ENCODE results near the gene DOCK1.

DOCK1 gene

DNA sequence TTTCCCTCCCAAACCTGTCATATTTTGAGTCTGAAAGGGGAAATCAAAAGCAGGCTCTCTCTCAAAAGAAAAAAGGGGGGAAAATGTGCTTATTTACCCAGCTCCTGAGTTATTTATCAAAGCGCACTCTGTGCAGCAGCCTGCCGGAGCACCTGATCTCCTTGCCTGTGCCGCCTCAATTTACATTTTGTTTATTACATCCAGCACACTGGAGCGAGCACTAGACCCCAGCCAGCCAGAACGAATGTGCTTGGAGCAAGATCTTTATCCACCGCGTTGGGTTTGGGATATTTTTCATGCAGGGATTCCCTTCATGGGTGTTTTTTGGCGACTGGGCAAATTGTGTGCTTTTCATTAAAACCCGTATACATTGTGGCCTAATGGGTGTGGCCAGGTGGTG lies 453.1 kb downstream of the DOCK1 start:
- Histone ChIP-seq H3K4me3 (ENCODE audit: insufficient read depth, low read depth, low read length) (no peak overlapping the region), H3K4me1 (ENCODE audit: control insufficient read depth, insufficient read depth, low read length) (no peaks in the 10 kb centered on the region), H3K27ac (ENCODE audit: insufficient read depth, low read depth, low read length, poor library complexity, severe bottlenecking) (no peak overlapping the region), H3K27me3 (ENCODE audit: control insufficient read depth, insufficient read depth, low read length, poor library complexity, severe bottlenecking) (no peaks in the 10 kb centered on the region), H3K9me3 (ENCODE audit: control insufficient read depth, low read length) (no peaks in the 10 kb centered on the region), H3K36me3 (ENCODE audit: control insufficient read depth, insufficient read depth, low read length) (no peaks in the 10 kb centered on the region)
- 91 to 92% methylated on average over 9 of the region's 9 CpGs for WGBS, 2 experiments

DNA sequence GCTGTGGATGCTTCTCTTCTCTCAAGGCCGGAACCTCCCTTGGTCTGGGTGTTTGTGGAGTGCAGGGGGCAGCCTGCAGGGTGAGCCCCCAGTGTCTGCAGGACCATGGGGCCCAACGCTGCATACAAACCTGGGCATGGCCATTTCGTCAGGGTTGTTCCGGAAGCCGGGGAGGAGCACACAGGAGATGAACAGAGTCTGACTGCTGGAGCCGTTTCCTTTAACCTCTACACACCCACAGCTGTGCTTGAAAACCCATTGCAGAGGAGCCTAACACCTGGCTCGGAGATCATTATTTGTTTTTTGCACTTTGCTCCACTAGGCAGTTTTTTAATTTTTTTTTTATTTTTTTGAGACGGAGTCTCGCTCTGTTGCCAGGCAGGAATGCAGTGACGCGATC lies 458.8 kb downstream of the DOCK1 start:
- Histone ChIP-seq H3K4me3 (ENCODE audit: insufficient read depth, low read depth, low read length) (no peak overlapping the region), H3K36me3 (ENCODE audit: control insufficient read depth, insufficient read depth, low read length) (no peaks in the 10 kb centered on the region), H3K27me3 (ENCODE audit: control insufficient read depth, insufficient read depth, low read length, poor library complexity, severe bottlenecking) (no peaks in the 10 kb centered on the region), H3K27ac (ENCODE audit: insufficient read depth, low read depth, low read length, poor library complexity, severe bottlenecking) (no peak overlapping the region), H3K9me3 (ENCODE audit: control insufficient read depth, low read length) (no peaks in the 10 kb centered on the region), H3K4me1 (ENCODE audit: control insufficient read depth, insufficient read depth, low read length) (no peaks in the 10 kb centered on the region)
- WGBS, 2 experiments, result 94 to 97% methylated on average over 11 of the region's 11 CpGs

DNA sequence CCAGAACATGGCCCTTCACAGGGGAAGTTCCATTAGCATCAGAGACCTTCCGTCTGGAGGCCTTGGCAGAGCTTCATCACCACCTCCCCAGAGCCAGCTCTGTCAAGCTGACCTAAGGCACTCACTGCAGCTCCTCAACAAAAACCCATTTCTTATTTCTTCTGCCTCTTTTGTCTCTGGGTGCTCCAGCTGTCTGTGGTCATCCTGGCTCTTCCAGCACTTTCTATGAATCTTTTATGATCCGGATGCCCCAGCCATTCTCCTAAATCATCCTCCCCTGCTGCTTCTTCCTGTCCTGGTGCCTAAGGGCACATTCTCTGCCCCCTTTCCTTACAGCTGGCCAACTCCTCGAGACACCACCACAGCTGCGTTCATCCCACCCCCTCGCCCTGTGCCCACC lies 462.9 kb downstream of the DOCK1 start:
- Histone ChIP-seq H3K9me3 (ENCODE audit: control insufficient read depth, low read length) (no peaks in the 10 kb centered on the region), H3K27me3 (ENCODE audit: control insufficient read depth, insufficient read depth, low read length, poor library complexity, severe bottlenecking) (no peaks in the 10 kb centered on the region), H3K27ac (ENCODE audit: insufficient read depth, low read depth, low read length, poor library complexity, severe bottlenecking) (no peak overlapping the region), H3K4me3 (ENCODE audit: insufficient read depth, low read depth, low read length) (no peak overlapping the region), H3K4me1 (ENCODE audit: control insufficient read depth, insufficient read depth, low read length) (no peaks in the 10 kb centered on the region), H3K36me3 (ENCODE audit: control insufficient read depth, insufficient read depth, low read length) (no peaks in the 10 kb centered on the region)
- WGBS, 2 experiments, result 82 to 94% methylated on average over 5 of the region's 5 CpGs

DNA sequence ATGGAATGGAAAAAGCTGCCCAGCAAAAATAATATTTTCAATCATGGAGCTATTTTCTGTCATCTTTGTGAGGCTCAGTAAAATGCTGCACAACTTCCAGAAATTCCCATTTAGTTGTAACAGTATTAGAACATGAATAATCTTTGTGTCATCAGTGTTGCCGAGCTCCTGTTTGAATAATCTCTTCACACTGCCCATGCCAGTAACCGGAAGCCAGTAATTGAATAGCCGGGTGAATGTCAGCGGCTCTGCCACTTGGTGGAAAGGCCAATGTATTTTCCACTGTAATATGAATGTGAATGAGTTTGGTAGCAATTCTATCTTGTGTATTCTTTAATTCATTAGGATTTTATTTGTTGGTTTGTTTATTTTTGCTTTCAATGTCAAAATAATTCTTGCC lies 463.7 kb downstream of the DOCK1 start:
- Histone ChIP-seq H3K4me1 (ENCODE audit: control insufficient read depth, insufficient read depth, low read length) (no peaks in the 10 kb centered on the region), H3K4me3 (ENCODE audit: insufficient read depth, low read depth, low read length) (no peak overlapping the region), H3K27ac (ENCODE audit: insufficient read depth, low read depth, low read length, poor library complexity, severe bottlenecking) (no peak overlapping the region), H3K36me3 (ENCODE audit: control insufficient read depth, insufficient read depth, low read length) (peaks cover 1% of the 10 kb centered on the region), H3K27me3 (ENCODE audit: control insufficient read depth, insufficient read depth, low read length, poor library complexity, severe bottlenecking) (no peaks in the 10 kb centered on the region), H3K9me3 (ENCODE audit: control insufficient read depth, low read length) (no peaks in the 10 kb centered on the region)
- WGBS, 2 experiments, result 96 to 98% methylated on average over 4 of the region's 4 CpGs

DNA sequence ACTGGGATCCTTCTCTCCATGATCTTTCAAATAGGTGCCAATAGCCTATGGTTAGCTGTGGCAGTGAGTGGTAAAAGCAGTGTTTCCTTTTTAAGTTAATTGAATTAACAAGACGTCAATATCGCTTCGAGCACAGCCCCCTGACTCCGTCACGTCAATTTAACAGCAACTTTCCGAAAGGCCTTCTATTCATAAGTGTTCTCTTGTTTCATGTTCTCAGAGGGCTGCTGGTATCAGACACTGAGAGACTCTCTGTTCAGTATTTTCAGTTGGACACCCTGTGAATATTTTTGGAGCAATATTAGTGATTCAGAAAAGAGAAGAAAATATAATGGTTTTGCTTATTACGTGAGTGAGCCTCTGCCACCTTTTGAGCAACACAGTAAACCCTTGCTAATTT lies 465.4 kb downstream of the DOCK1 start:
- Histone ChIP-seq H3K4me1 (ENCODE audit: control insufficient read depth, insufficient read depth, low read length) (no peaks in the 10 kb centered on the region), H3K36me3 (ENCODE audit: control insufficient read depth, insufficient read depth, low read length) (peaks cover 14% of the 10 kb centered on the region), H3K4me3 (ENCODE audit: insufficient read depth, low read depth, low read length) (no peak overlapping the region), H3K9me3 (ENCODE audit: control insufficient read depth, low read length) (no peaks in the 10 kb centered on the region), H3K27ac (ENCODE audit: insufficient read depth, low read depth, low read length, poor library complexity, severe bottlenecking) (no peak overlapping the region), H3K27me3 (ENCODE audit: control insufficient read depth, insufficient read depth, low read length, poor library complexity, severe bottlenecking) (no peaks in the 10 kb centered on the region)
- 96% methylated on average over 6 to 7 of the region's 7 CpGs for WGBS, 2 experiments

DNA sequence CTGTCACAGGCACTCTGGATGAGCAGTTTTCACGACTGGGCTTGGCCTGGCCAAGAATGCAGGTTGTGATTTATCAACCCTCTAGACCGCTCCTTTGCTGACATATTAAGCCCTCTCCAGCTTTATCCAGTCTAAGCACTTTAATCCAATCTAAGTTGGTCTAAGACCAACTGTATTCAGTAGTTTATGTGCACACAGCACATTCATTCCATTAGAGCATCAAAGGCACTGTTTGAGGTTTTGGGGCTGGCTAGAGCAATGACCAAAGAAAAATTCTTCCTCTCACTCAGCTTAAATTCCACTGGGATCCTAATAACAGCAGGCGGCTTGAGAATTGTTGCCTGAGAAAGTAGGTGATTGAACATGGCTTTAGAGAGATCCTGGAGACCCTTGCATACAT lies 467.1 kb downstream of the DOCK1 start:
- Histone ChIP-seq H3K9me3 (ENCODE audit: control insufficient read depth, low read length) (no peaks in the 10 kb centered on the region), H3K36me3 (ENCODE audit: control insufficient read depth, insufficient read depth, low read length) (peaks cover 14% of the 10 kb centered on the region), H3K27me3 (ENCODE audit: control insufficient read depth, insufficient read depth, low read length, poor library complexity, severe bottlenecking) (no peaks in the 10 kb centered on the region), H3K27ac (ENCODE audit: insufficient read depth, low read depth, low read length, poor library complexity, severe bottlenecking) (no peak overlapping the region), H3K4me3 (ENCODE audit: insufficient read depth, low read depth, low read length) (no peak overlapping the region), H3K4me1 (ENCODE audit: control insufficient read depth, insufficient read depth, low read length) (no peaks in the 10 kb centered on the region)
- 91 to 95% methylated on average over 3 of the region's 3 CpGs for WGBS, 2 experiments

DNA sequence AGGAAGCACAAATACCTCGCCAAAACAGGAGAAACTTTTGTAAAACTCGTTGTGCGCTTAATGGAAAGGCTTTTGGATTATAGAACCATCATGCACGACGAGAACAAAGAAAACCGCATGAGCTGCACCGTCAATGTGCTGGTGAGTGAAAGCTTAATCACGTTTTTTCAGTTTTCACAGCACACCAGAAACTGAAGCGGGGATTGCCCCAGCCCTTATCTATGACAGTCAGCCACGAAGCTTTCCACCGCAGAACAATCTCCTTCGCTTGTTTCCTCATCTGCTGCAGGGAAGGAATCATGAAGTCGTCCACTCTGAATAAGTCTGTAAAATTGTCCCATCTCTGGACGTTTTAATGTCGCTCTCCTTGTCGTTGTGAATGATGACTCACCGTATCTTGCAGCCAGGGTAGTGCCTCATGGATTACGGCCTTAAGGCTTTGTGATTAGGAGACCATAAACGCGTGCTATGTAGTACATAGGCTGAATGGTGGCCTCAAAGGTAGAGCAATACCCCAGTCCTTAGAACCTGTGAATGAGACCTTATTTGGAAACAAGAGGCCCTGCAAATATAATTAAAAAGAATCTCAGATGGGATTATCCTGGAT lies 468.9 kb downstream of the DOCK1 start:
- H3K36me3 ChIP-seq (ENCODE audit: control insufficient read depth, insufficient read depth, low read length), result peaks cover 14% of the 10 kb centered on the region
- WGBS, 2 experiments, result 95 to 97% methylated on average over 20 of the region's 20 CpGs
- H3K27ac ChIP-seq (ENCODE audit: insufficient read depth, low read depth, low read length, poor library complexity, severe bottlenecking), result no peak overlapping the region

DNA sequence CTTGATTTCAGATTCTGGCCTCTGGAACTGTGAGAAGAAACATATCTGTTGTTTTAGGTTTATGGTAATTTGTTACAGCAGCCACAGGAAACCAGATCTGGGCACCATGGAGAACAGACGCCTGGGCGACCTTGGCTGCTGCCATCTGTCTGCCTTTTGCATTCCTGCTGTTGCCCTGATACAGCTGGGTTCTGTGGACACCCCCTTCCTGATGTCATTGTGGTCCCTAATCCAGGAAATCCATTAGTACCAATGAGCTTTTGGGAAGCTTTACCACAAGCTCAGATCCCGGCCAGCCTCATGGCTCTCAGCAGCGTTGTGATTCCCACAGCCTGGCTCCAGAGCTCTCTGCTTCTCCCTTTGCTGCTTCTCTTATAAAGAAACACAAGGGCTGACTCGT lies 469.7 kb downstream of the DOCK1 start:
- WGBS, 2 experiments, result 92 to 94% methylated on average over 5 of the region's 5 CpGs
- Histone ChIP-seq H3K4me1 (ENCODE audit: control insufficient read depth, insufficient read depth, low read length) (no peaks in the 10 kb centered on the region), H3K9me3 (ENCODE audit: control insufficient read depth, low read length) (no peaks in the 10 kb centered on the region), H3K36me3 (ENCODE audit: control insufficient read depth, insufficient read depth, low read length) (peaks cover 14% of the 10 kb centered on the region), H3K27ac (ENCODE audit: insufficient read depth, low read depth, low read length, poor library complexity, severe bottlenecking) (no peak overlapping the region), H3K27me3 (ENCODE audit: control insufficient read depth, insufficient read depth, low read length, poor library complexity, severe bottlenecking) (no peaks in the 10 kb centered on the region), H3K4me3 (ENCODE audit: insufficient read depth, low read depth, low read length) (no peak overlapping the region)

More for the DNA sequence above, 468.9 kb downstream of the DOCK1 start:
- Histone ChIP-seq H3K9me3 (ENCODE audit: control insufficient read depth, low read length) (no peaks in the 10 kb centered on the region), H3K4me1 (ENCODE audit: control insufficient read depth, insufficient read depth, low read length) (no peaks in the 10 kb centered on the region), H3K27me3 (ENCODE audit: control insufficient read depth, insufficient read depth, low read length, poor library complexity, severe bottlenecking) (no peaks in the 10 kb centered on the region), H3K4me3 (ENCODE audit: insufficient read depth, low read depth, low read length) (no peak overlapping the region)

DNA sequence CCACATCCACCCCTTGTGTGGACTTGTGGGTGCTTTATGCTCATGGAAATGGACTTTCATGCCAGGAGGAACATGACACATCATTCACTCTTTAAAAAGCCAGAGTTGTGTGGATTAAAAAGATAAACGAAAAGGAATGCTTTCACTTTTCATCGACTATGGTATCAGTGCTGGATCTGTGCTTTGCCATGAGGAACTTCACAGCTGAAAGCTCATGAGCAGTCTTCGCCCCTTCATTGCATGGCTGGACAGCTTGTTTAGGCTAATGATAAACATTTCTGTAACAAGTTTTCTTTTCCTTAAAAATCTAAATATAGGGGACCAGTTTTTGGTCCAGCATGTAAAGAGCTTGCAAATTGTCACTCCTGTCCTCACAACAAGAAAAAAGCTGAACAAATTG lies 470.2 kb downstream of the DOCK1 start:
- WGBS, 2 experiments, result 93 to 96% methylated on average over 3 of the region's 3 CpGs
- H3K27me3 ChIP-seq (ENCODE audit: control insufficient read depth, insufficient read depth, low read length, poor library complexity, severe bottlenecking), result no peaks in the 10 kb centered on the region
- no peaks in the 10 kb centered on the region for H3K4me1 ChIP-seq (ENCODE audit: control insufficient read depth, insufficient read depth, low read length)
- H3K4me3 ChIP-seq (ENCODE audit: insufficient read depth, low read depth, low read length), result no peak overlapping the region
- H3K36me3 ChIP-seq (ENCODE audit: control insufficient read depth, insufficient read depth, low read length), result peaks cover 14% of the 10 kb centered on the region
- H3K27ac ChIP-seq (ENCODE audit: insufficient read depth, low read depth, low read length, poor library complexity, severe bottlenecking), result no peak overlapping the region
- H3K9me3 ChIP-seq (ENCODE audit: control insufficient read depth, low read length), result no peaks in the 10 kb centered on the region

DNA sequence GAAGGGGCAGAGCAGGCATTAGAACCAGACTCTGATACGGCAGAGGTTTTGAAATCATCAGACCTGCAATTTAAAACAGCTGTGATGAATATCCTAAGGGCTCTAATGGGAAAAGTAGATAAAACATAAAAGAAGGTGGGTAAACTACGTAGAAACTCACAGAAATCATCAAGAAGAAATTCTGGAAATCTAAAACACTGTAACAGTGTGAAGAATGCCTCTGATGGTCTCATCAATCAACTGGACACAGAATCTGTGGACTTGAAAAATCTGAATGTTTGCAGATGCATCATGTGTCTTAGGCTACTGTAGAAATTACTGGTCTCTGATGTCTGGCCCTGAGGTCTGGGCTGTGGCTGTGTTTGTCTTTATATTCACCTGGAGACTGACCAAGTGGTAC lies 470.8 kb downstream of the DOCK1 start:
- H3K9me3 ChIP-seq (ENCODE audit: control insufficient read depth, low read length), result no peaks in the 10 kb centered on the region
- H3K4me3 ChIP-seq (ENCODE audit: insufficient read depth, low read depth, low read length), result no peak overlapping the region
- WGBS, 2 experiments, result 97 to 100% methylated on average over 2 of the region's 2 CpGs

DNA sequence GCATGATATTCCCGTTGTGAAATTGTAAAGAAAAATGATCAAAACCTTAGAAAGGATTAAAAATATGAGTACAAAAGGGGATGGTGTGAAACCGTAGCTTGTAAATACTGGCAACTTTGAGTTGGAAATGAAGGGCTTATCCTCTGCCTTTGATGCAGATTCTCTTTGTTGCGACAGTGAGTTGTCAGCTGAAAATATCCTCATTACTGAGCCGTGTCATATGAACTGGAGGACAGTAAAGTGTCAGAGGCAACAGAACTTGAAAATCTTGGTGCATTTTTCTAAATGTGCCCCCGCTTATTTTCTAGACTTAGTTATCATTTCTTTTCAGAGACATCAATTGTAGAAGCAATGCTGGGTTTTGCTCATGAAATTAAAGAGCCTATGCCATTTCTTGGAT lies 473.4 kb downstream of the DOCK1 start:
- H3K9me3 ChIP-seq (ENCODE audit: control insufficient read depth, low read length), result no peaks in the 10 kb centered on the region
- no peak overlapping the region for H3K27ac ChIP-seq (ENCODE audit: insufficient read depth, low read depth, low read length, poor library complexity, severe bottlenecking)
- peaks cover 14% of the 10 kb centered on the region for H3K36me3 ChIP-seq (ENCODE audit: control insufficient read depth, insufficient read depth, low read length)
- WGBS, 2 experiments, result 88 to 91% methylated on average over 5 of the region's 5 CpGs
- H3K27me3 ChIP-seq (ENCODE audit: control insufficient read depth, insufficient read depth, low read length, poor library complexity, severe bottlenecking), result no peaks in the 10 kb centered on the region
- no peaks in the 10 kb centered on the region for H3K4me1 ChIP-seq (ENCODE audit: control insufficient read depth, insufficient read depth, low read length)
- H3K4me3 ChIP-seq (ENCODE audit: insufficient read depth, low read depth, low read length), result no peak overlapping the region

More for the DNA sequence above, 470.8 kb downstream of the DOCK1 start:
- Histone ChIP-seq H3K27ac (ENCODE audit: insufficient read depth, low read depth, low read length, poor library complexity, severe bottlenecking) (no peak overlapping the region), H3K27me3 (ENCODE audit: control insufficient read depth, insufficient read depth, low read length, poor library complexity, severe bottlenecking) (no peaks in the 10 kb centered on the region), H3K4me1 (ENCODE audit: control insufficient read depth, insufficient read depth, low read length) (no peaks in the 10 kb centered on the region), H3K36me3 (ENCODE audit: control insufficient read depth, insufficient read depth, low read length) (peaks cover 14% of the 10 kb centered on the region)

Measured in ectodermal cell (in vitro differentiated cells).